Spleen (tissue), 3 donors: Measurements from ENCODE around the gene BTAF1.
"Not testable (repeated sequence)": the region's sequence is repeated elsewhere in the genome, so short reads cannot be mapped to it uniquely, and the experiment has no call there.

Source experiments
- POLR2A ChIP-seq, 3 donors: fragments of 450-650 bp; IDR thresholded peaks; one replicate each; pipeline ENCODE4 v1.5.1; 2017; ENCODE audit warnings: antibody characterized with exemption in 3 of 3, mild to moderate bottlenecking in 1 of 3
- POLR2AphosphoS5 ChIP-seq, 3 donors: sonication (generic); formaldehyde crosslinking; IDR thresholded peaks; one replicate each; pipeline ENCODE4 v1.5.1; 2017; ENCODE audit warnings: antibody characterized with exemption in 3 of 3

- not testable (repeated sequence) for TF ChIP-seq POLR2AphosphoS5, POLR2A (IDR thresholded peaks at IDR 0.05)
Measured at GRCh38 chr10:92025340-92025739, 101.8 kb downstream of the BTAF1 start.
